ENCODE measurements around the gene SARM1.

Gene SARM1

GRCh38 chr17:28425206-28425605 lies 53.7 kb downstream of the SARM1 start:
- TF ChIP-seq CTCF (IDR thresholded peaks at IDR 0.05) = no peak

- TF ChIP-seq CTCF (IDR thresholded peaks at IDR 0.05) = no peak
These were observed 54.6 kb downstream of the SARM1 start for GRCh38 chr17:28426081-28426519.

GRCh38 chr17:28427371-28427770 lies 55.9 kb downstream of the SARM1 start:
- TF ChIP-seq CTCF (IDR thresholded peaks at IDR 0.05) = no peak

GRCh38 chr17:28433721-28434120 lies 62.2 kb downstream of the SARM1 start:
- no peak for TF ChIP-seq CTCF (IDR thresholded peaks at IDR 0.05)

- no peak for TF ChIP-seq CTCF (IDR thresholded peaks at IDR 0.05)
These were observed 72.6 kb downstream of the SARM1 start for GRCh38 chr17:28443901-28444638.

GRCh38 chr17:28446716-28447395 lies 75.4 kb downstream of the SARM1 start:
- no peak for TF ChIP-seq CTCF (IDR thresholded peaks at IDR 0.05)

GRCh38 chr17:28447396-28447760 lies 75.9 kb downstream of the SARM1 start:
- no peak for TF ChIP-seq CTCF (IDR thresholded peaks at IDR 0.05)

All from LNCAP (cell line).